Liver (tissue), 9 donors: ENCODE measurements around the gene GRK6. TPM values are rescaled to one million over a fixed set of nuclear protein-coding genes. Genes with fewer than 3 reads are reported as not detected.

Source experiments
- DNase-seq: peaks from one replicate; pipeline ENCODE4 v3.0.0-alpha.2; 2017; ENCODE audit warnings: low spot score
- H3K27ac ChIP-seq, 2 donors: one replicate each; pipeline ENCODE4 v1.7.0; 2013; ENCODE audit warnings: inconsistent platforms in 2 of 2, low read length in 2 of 2, control low read depth in 1 of 2, low read depth in 1 of 2, mild to moderate bottlenecking in 1 of 2
- H3K27me3 ChIP-seq, 4 donors: one replicate each; pipeline versions ENCODE4 v1.6.1 to v1.7.0; 2013; ENCODE audit warnings: low read length in 3 of 4, inconsistent platforms in 1 of 4, mild to moderate bottlenecking in 1 of 4, moderate library complexity in 1 of 4; ENCODE audit not compliant: control insufficient read depth in 4 of 4, insufficient read depth in 4 of 4
- H3K36me3 ChIP-seq, 4 donors: one replicate each; pipeline versions ENCODE4 v1.6.1 to v1.7.0; 2013; ENCODE audit warnings: low read length in 3 of 4, mild to moderate bottlenecking in 3 of 4, low read depth in 1 of 4, moderate library complexity in 1 of 4; ENCODE audit not compliant: control insufficient read depth in 4 of 4, insufficient read depth in 3 of 4
- H3K4me1 ChIP-seq, 4 donors: one replicate each; pipeline versions ENCODE4 v1.6.1 to v1.7.0; 2013; ENCODE audit warnings: low read length in 3 of 4, mild to moderate bottlenecking in 3 of 4, moderate library complexity in 1 of 4; ENCODE audit not compliant: control insufficient read depth in 4 of 4, insufficient read depth in 4 of 4
- H3K4me3 ChIP-seq, 3 donors: one replicate each; pipeline versions ENCODE4 v1.6.1 to v1.7.0; 2013; ENCODE audit warnings: low read length in 3 of 3, control low read depth in 1 of 3, low read depth in 1 of 3, mild to moderate bottlenecking in 1 of 3
- H3K9ac ChIP-seq, 2 donors: one replicate each; pipeline ENCODE4 v1.7.0; 2013; ENCODE audit warnings: low read length in 2 of 2, mild to moderate bottlenecking in 2 of 2, moderate library complexity in 2 of 2, control low read depth in 1 of 2, low read depth in 1 of 2
- H3K9me3 ChIP-seq, 4 donors: one replicate each; pipeline versions ENCODE4 v1.6.1 to v1.7.0; 2013; ENCODE audit warnings: low read length in 3 of 4; ENCODE audit not compliant: control insufficient read depth in 4 of 4
- EGR1 ChIP-seq, 2 donors: IDR thresholded peaks; 2 replicates each; pipeline ENCODE4 v1.6.1; 2016 to 2018; ENCODE audit warnings: antibody characterized with exemption in 2 of 2, low read depth in 2 of 2
- FOXA2 ChIP-seq: IDR thresholded peaks from 2 replicates; pipeline ENCODE4 v1.6.1; 2016; ENCODE audit warnings: antibody characterized with exemption
- GABPA ChIP-seq, 2 donors: IDR thresholded peaks in 1 of 2; conservative IDR thresholded peaks in 1 of 2; 2 replicates each; pipeline ENCODE4 v1.6.1; 2016; ENCODE audit warnings: antibody characterized with exemption in 2 of 2, mild to moderate bottlenecking in 1 of 2, moderate library complexity in 1 of 2
- HNF4A ChIP-seq, 2 donors: conservative IDR thresholded peaks; 2 replicates each; pipeline ENCODE4 v1.6.1; 2016; ENCODE audit warnings: antibody characterized with exemption in 2 of 2, mild to moderate bottlenecking in 2 of 2
- HNF4G ChIP-seq: IDR thresholded peaks from 2 replicates; pipeline ENCODE4 v1.6.1; 2016; ENCODE audit warnings: antibody characterized with exemption
- RAD21 ChIP-seq, 2 donors: IDR thresholded peaks; 2 replicates each; pipeline ENCODE4 v1.6.1; 2016; ENCODE audit warnings: antibody characterized with exemption in 2 of 2, mild to moderate bottlenecking in 2 of 2
- RXRA ChIP-seq, 2 donors: IDR thresholded peaks; 2 replicates each; pipeline ENCODE4 v1.6.1; 2017 to 2018; ENCODE audit warnings: antibody characterized with exemption in 2 of 2, mild to moderate bottlenecking in 1 of 2
- SP1 ChIP-seq: IDR thresholded peaks from 2 replicates; pipeline ENCODE4 v1.6.1; 2018; ENCODE audit warnings: antibody characterized with exemption, mild to moderate bottlenecking
- YY1 ChIP-seq: IDR thresholded peaks from 2 replicates; pipeline ENCODE4 v1.6.1; 2016; ENCODE audit warnings: antibody characterized with exemption, mild to moderate bottlenecking
- WGBS: extraction: QIAGEN DNeasy Blood & Tissue Kit; methylation state at CpG from one replicate; pipeline ENCODE4 v1.1.7; 2013; 5-methylcytosine and 5-hydroxymethylcytosine counted together
- polyA plus RNA-seq, 2 donors: library from polyadenylated mRNA; stranded (reverse) in 1 of 2; unstranded in 1 of 2; fragments of 200-250 nt in 1 of 2; fragments of >200 nt in 1 of 2; fragmentation: Nextera tagmentation in 1 of 2; extraction: Ambion mirVana in 1 of 2; gene quantifications; one replicate each; pipeline versions ENCODE4 v1.2.1 to v1.2.3, GENCODE V29; 2013 to 2015
- total RNA-seq, 2 donors: library from RNA; depleted of rRNA; stranded (reverse); fragments of >200 nt; gene quantifications; one replicate each; pipeline ENCODE4 v1.2.3, GENCODE V29; 2014
- TF ChIP-seq, protein P1 (sequence below): IDR thresholded peaks from 2 replicates; pipeline ENCODE4 v1.6.1; 2016; ENCODE audit warnings: antibody characterized with exemption, mild to moderate bottlenecking
- TF ChIP-seq, protein P2 (sequence below): fragments of 150-350 bp; IDR thresholded peaks from 2 replicates; pipeline ENCODE4 v1.5.1; 2017; ENCODE audit warnings: improper control_type of control experiment, low read depth, low read length; ENCODE audit not compliant: missing input control
- TF ChIP-seq, protein P3 (sequence below): IDR thresholded peaks from 2 replicates; pipeline ENCODE4 v1.6.1; 2016; ENCODE audit warnings: antibody characterized with exemption
- TF ChIP-seq, protein P4 (sequence below): IDR thresholded peaks from 2 replicates; pipeline ENCODE4 v1.6.1; 2016; ENCODE audit warnings: antibody characterized with exemption
- donor health status: healthy.
- donor health status: healthy.
- donor health status: healthy.
- donor health status: healthy.
- donor health status: healthy.

GRK6 gene
- total and polyA plus RNA-seq, 4 donors = 3.1 to 24.0 (median 10.8) TPM

DNA sequence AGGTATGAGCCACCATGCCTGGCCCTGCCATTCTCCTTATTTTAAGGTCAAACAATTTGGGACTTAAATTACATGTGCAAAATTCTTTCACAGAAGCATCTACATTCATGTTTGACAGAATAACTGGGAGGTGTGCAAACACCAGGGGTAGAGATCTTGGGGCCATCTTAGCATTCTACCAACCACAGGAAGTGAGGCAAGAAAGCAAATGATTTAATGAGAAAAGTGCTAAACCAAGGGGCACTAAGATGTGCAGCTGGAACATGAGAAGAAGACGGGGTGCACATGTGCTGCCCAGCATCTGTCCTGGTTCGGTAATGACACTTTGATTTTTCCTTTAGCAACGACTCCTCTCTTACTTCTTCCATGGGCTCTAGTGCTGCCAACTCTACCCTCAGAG lies 15.9 kb upstream of the GRK6 start:
- no peak overlapping the region for H3K4me3 ChIP-seq
- no peaks in the 10 kb centered on the region for H3K9me3 ChIP-seq
- no peak for DNase-seq
- H3K36me3 ChIP-seq = peaks cover 0 to 5% (median 0%) of the 10 kb centered on the region in 4 donors
- WGBS = 89% methylated on average over 3 of the region's 3 CpGs
- peaks cover 0 to 41% (median 25%) of the 10 kb centered on the region in 4 donors for H3K4me1 ChIP-seq
- H3K27me3 ChIP-seq = no peaks in the 10 kb centered on the region
- TF ChIP-seq HNF4G = no peak
- TF ChIP-seq, protein P1, sequence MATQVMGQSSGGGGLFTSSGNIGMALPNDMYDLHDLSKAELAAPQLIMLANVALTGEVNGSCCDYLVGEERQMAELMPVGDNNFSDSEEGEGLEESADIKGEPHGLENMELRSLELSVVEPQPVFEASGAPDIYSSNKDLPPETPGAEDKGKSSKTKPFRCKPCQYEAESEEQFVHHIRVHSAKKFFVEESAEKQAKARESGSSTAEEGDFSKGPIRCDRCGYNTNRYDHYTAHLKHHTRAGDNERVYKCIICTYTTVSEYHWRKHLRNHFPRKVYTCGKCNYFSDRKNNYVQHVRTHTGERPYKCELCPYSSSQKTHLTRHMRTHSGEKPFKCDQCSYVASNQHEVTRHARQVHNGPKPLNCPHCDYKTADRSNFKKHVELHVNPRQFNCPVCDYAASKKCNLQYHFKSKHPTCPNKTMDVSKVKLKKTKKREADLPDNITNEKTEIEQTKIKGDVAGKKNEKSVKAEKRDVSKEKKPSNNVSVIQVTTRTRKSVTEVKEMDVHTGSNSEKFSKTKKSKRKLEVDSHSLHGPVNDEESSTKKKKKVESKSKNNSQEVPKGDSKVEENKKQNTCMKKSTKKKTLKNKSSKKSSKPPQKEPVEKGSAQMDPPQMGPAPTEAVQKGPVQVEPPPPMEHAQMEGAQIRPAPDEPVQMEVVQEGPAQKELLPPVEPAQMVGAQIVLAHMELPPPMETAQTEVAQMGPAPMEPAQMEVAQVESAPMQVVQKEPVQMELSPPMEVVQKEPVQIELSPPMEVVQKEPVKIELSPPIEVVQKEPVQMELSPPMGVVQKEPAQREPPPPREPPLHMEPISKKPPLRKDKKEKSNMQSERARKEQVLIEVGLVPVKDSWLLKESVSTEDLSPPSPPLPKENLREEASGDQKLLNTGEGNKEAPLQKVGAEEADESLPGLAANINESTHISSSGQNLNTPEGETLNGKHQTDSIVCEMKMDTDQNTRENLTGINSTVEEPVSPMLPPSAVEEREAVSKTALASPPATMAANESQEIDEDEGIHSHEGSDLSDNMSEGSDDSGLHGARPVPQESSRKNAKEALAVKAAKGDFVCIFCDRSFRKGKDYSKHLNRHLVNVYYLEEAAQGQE = no peak
- no peak for TF ChIP-seq EGR1 (IDR thresholded peaks at IDR 0.05; ENCODE audit: low read depth in 2 of 2)
- no peak for TF ChIP-seq HNF4A (conservative IDR thresholded peaks at IDR 0.05)
- TF ChIP-seq, protein P2, sequence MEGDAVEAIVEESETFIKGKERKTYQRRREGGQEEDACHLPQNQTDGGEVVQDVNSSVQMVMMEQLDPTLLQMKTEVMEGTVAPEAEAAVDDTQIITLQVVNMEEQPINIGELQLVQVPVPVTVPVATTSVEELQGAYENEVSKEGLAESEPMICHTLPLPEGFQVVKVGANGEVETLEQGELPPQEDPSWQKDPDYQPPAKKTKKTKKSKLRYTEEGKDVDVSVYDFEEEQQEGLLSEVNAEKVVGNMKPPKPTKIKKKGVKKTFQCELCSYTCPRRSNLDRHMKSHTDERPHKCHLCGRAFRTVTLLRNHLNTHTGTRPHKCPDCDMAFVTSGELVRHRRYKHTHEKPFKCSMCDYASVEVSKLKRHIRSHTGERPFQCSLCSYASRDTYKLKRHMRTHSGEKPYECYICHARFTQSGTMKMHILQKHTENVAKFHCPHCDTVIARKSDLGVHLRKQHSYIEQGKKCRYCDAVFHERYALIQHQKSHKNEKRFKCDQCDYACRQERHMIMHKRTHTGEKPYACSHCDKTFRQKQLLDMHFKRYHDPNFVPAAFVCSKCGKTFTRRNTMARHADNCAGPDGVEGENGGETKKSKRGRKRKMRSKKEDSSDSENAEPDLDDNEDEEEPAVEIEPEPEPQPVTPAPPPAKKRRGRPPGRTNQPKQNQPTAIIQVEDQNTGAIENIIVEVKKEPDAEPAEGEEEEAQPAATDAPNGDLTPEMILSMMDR = no peak
- no peak for TF ChIP-seq YY1
- TF ChIP-seq RAD21 (IDR thresholded peaks at IDR 0.05) = no peak
- no peak for TF ChIP-seq GABPA (IDR thresholded peaks at IDR 0.05 in 1 of 2, conservative IDR thresholded peaks at IDR 0.05 in 1 of 2)
- no peak for TF ChIP-seq FOXA2
- no peak for TF ChIP-seq SP1
- TF ChIP-seq RXRA (IDR thresholded peaks at IDR 0.05) = no peak
- TF ChIP-seq, protein P3, sequence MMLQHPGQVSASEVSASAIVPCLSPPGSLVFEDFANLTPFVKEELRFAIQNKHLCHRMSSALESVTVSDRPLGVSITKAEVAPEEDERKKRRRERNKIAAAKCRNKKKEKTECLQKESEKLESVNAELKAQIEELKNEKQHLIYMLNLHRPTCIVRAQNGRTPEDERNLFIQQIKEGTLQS = no peak
- no peak overlapping the region for H3K9ac ChIP-seq
- H3K27ac ChIP-seq = no peak overlapping the region

DNA sequence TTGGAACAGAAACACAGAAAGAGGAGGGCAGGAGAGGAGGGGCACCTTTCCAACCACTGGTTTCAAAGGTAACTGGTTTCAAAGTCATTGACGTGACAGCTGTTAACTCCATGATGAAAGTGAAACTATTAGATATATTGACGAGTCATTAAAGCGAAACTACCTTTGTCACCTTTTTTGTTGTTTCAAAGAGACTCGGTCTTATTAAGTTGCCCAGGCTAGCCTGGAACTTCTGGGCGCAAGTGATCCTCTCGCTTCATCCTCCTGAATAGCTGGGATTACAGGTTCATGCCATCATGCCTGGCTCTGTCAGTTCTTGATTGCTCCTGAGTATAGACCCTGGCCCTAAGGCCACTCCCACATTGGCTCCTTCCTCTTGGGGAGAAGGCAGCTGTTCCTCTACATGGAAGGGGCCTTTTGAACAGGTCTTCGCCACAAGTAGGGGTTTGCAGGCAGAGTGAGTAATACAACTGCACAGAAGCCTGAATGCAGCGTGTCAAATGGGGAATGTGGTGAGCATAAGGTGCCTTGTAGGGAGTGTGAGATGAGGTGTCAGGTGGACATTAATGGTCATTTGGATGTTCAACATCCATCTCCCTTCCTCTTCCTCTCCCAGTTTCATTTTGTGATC lies 13.8 kb upstream of the GRK6 start:
- DNase-seq = no peak
- H3K4me3 ChIP-seq = peak overlapping the region; percentile 16 to 40 (median 26)
- peak overlapping the region; percentile 28 to 48 for H3K9ac ChIP-seq
- H3K4me1 ChIP-seq = peaks cover 0 to 28% (median 21%) of the 10 kb centered on the region in 4 donors
- H3K9me3 ChIP-seq = no peaks in the 10 kb centered on the region
- TF ChIP-seq SP1 = peak; percentile 50
- TF ChIP-seq HNF4A (conservative IDR thresholded peaks at IDR 0.05) = peak; percentile 66 to 69
- TF ChIP-seq, protein P4, sequence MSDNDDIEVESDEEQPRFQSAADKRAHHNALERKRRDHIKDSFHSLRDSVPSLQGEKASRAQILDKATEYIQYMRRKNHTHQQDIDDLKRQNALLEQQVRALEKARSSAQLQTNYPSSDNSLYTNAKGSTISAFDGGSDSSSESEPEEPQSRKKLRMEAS = peak; percentile 41
- TF ChIP-seq RXRA (IDR thresholded peaks at IDR 0.05) = peak; percentile 89 to 94
- TF ChIP-seq YY1 = no peak
- peak overlapping the region; percentile 86 to 89 for H3K27ac ChIP-seq
- 54% methylated on average over 8 of the region's 8 CpGs for WGBS
- H3K27me3 ChIP-seq = no peaks in the 10 kb centered on the region
- no peaks in the 10 kb centered on the region for H3K36me3 ChIP-seq
